Endometrium (tissue), 2 donors: ENCODE results near the gene PGAP6.
"Not testable (repeated sequence)": the region's sequence is repeated elsewhere in the genome, so short reads cannot be mapped to it uniquely, and the experiment has no call there.

Source experiments
- FAIRE-seq: peaks from 2 replicates; lab custom pipeline; 2012; peaks lifted over from hg19 to GRCh38; lab: Jason Lieb, UNC
- donor health status: control.
- donor health status: control.

The PGAP6 gene

GRCh38 chr16:401468-402348 is 19.9 kb upstream of the PGAP6 start, which contains the start of gene DECR2:
Gene DECR2, plus strand, starts transcription at chr16:401885. Its CDS starts 79 bp downstream, at chr16:401964.
- FAIRE-seq, result no peak

GRCh38 chr16:400061-400591 is 18.3 kb upstream of the PGAP6 start:
- no peak for FAIRE-seq

- FAIRE-seq, result no peak
Observed at GRCh38 chr16:399340-400019, 17.7 kb upstream of the PGAP6 start.

- no peak for FAIRE-seq
Observed at GRCh38 chr16:398561-399339, 17.0 kb upstream of the PGAP6 start.

GRCh38 chr16:397736-398332 is 16.1 kb upstream of the PGAP6 start:
- no peak for FAIRE-seq

GRCh38 chr16:397135-397661 is 15.4 kb upstream of the PGAP6 start, which contains the start of gene NME4:
Gene NME4, plus strand, starts transcription at chr16:397199. Its CDS starts 24 bp downstream, at chr16:397223.
- no peak for FAIRE-seq

- no peak for FAIRE-seq
Observed at GRCh38 chr16:396605-397004, 14.8 kb upstream of the PGAP6 start.

- no peak for FAIRE-seq
Observed at GRCh38 chr16:396199-396598, 14.4 kb upstream of the PGAP6 start.

GRCh38 chr16:392450-393030 is 10.8 kb upstream of the PGAP6 start:
- FAIRE-seq, result no peak

- no peak for FAIRE-seq
Observed at GRCh38 chr16:391885-392335, 10.1 kb upstream of the PGAP6 start.

GRCh38 chr16:389352-389751 is 7.6 kb upstream of the PGAP6 start:
- no peak for FAIRE-seq

- FAIRE-seq, result not testable (repeated sequence)
Observed at GRCh38 chr16:387761-388666, 6.2 kb upstream of the PGAP6 start.

GRCh38 chr16:386641-387156 is 4.9 kb upstream of the PGAP6 start:
- no peak for FAIRE-seq

- FAIRE-seq, result no peak
Observed at GRCh38 chr16:383326-384051, 1.7 kb upstream of the PGAP6 start.

- FAIRE-seq, result no peak
Observed at GRCh38 chr16:381012-381788, 578 bp downstream of the PGAP6 start.

GRCh38 chr16:380762-381011 is 1.1 kb downstream of the PGAP6 start:
- FAIRE-seq, result no peak

GRCh38 chr16:379961-380761 is 1.6 kb downstream of the PGAP6 start:
- FAIRE-seq, result no peak
